HG02678 (cell line): ENCODE data around the gene IL1R2.

Experiments
- ATAC-seq: cut with Tn5 transposase; IDR thresholded peaks from one replicate; pipeline ENCODE4 v1.9.1; 2021; ENCODE audit warnings: mild to moderate bottlenecking, moderate library complexity; ENCODE audit not compliant: unreplicated experiment

Gene IL1R2

GRCh38 chr2:101991721-101992145, at the start of gene IL1R2:
Gene IL1R2 (plus strand): TSS chr2:101991960. CDS start chr2:102008576, 16,616 bp downstream.
- no peak for ATAC-seq

GRCh38 chr2:101942851-101943250, 48.9 kb upstream of the IL1R2 start:
- ATAC-seq, result no peak

GRCh38 chr2:101946372-101947039, 45.3 kb upstream of the IL1R2 start:
- ATAC-seq, result no peak

GRCh38 chr2:101947374-101947773, 44.4 kb upstream of the IL1R2 start:
- ATAC-seq, result no peak

GRCh38 chr2:101948625-101949155, 43.1 kb upstream of the IL1R2 start:
- no peak for ATAC-seq

- no peak for ATAC-seq
Observed at GRCh38 chr2:101949304-101949703, 42.5 kb upstream of the IL1R2 start.

- ATAC-seq, result no peak
Observed at GRCh38 chr2:101951296-101951695, 40.5 kb upstream of the IL1R2 start.

GRCh38 chr2:101952551-101952950, 39.2 kb upstream of the IL1R2 start:
- no peak for ATAC-seq

- ATAC-seq, result no peak
Observed at GRCh38 chr2:101956465-101957438, 35.0 kb upstream of the IL1R2 start.

GRCh38 chr2:101958061-101958460, 33.7 kb upstream of the IL1R2 start:
- no peak for ATAC-seq

- no peak for ATAC-seq
Observed at GRCh38 chr2:101960819-101961337, 30.9 kb upstream of the IL1R2 start.

GRCh38 chr2:101961338-101962191, 30.2 kb upstream of the IL1R2 start:
- no peak for ATAC-seq

- ATAC-seq, result no peak
Observed at GRCh38 chr2:101962309-101962708, 29.5 kb upstream of the IL1R2 start.

- no peak for ATAC-seq
Observed at GRCh38 chr2:101963198-101963597, 28.6 kb upstream of the IL1R2 start.

- no peak for ATAC-seq
Observed at GRCh38 chr2:101967826-101968513, 23.8 kb upstream of the IL1R2 start.

GRCh38 chr2:101969723-101970122, 22.0 kb upstream of the IL1R2 start:
- ATAC-seq, result no peak

GRCh38 chr2:101970901-101971300, 20.9 kb upstream of the IL1R2 start:
- ATAC-seq, result no peak

- no peak for ATAC-seq
Observed at GRCh38 chr2:101971836-101972235, 19.9 kb upstream of the IL1R2 start.

GRCh38 chr2:101972621-101973434, 18.9 kb upstream of the IL1R2 start:
- ATAC-seq, result no peak
